ENCODE data around the gene PTPN21. TPM values are rescaled to one million over a fixed set of nuclear protein-coding genes. Genes with fewer than 3 reads are reported as not detected.

PTPN21 gene
- total and polyA plus RNA-seq, 2 donors (not counting 3 experiments of a cell fraction or from before 2014, with no cell fraction given), result 9.2 to 16.1 TPM

- intact Hi-C loops (cut with micrococcal nuclease), result loop anchor here (1.0 to 5.0 kb wide), 3 partner anchors 58 to 305 kb away; no protein-coding TSS in a partner anchor
Observed at GRCh38 chr14:88492272-88493089, 62.3 kb downstream of the PTPN21 start.

More at GRCh38 chr14:88492272-88493089, 62.3 kb downstream of the PTPN21 start:
- H3K4me1 ChIP-seq (ENCODE audit: control insufficient read depth, extremely low read depth, insufficient read depth, low read length), result no peaks in the 10 kb centered on the region
- no TSS peak for BruUV-seq (replicated peaks)
- H3K79me2 ChIP-seq (ENCODE audit: control insufficient read depth, insufficient read depth, low read length), result no peaks in the 10 kb centered on the region
- CTCF ChIA-PET, result interaction anchor here (0.6 to 4.5 kb wide), 13 partner anchors 10 to 546 kb away, joined by 3 to 30 read pairs (median 3); no protein-coding TSS in a partner anchor
- H3K27ac ChIP-seq (ENCODE audit: insufficient read depth, low read depth, low read length), result no peak overlapping the region
- no peak overlapping the region for H2AFZ ChIP-seq (ENCODE audit: low read depth, low read length)
- peaks cover 13 to 23% of the 10 kb centered on the region in 2 experiments for H3K36me3 ChIP-seq (ENCODE audit: control insufficient read depth in 2 of 2, extremely low read depth in 1 of 2, insufficient read depth in 2 of 2, low read length in 2 of 2)
- H4K20me1 ChIP-seq (replicated peaks; ENCODE audit: control insufficient read depth, extremely low read depth, insufficient read depth, low read length), result no peaks in the 10 kb centered on the region
- POLR2A ChIA-PET, result no interaction called here
- dilution Hi-C loops (cut with MboI; ENCODE audit: extremely low pct_ligation_motif_present, low sequenced_read_pairs), result no loop called here
- no peak overlapping the region for H3K4me3 ChIP-seq (replicated peaks in 1 of 3; ENCODE audit: insufficient read depth in 1 of 3, low read depth in 1 of 3, low read length in 3 of 3)
- peak; percentile 79 for FAIRE-seq
- no peaks in the 10 kb centered on the region for H3K9me1 ChIP-seq (replicated peaks; ENCODE audit: control insufficient read depth, extremely low read depth, insufficient read depth, low read length)
- H3K9me3 ChIP-seq (replicated peaks; ENCODE audit: control insufficient read depth, insufficient read depth, low read length), result no peaks in the 10 kb centered on the region
- no peak overlapping the region for H3K9ac ChIP-seq (replicated peaks; ENCODE audit: extremely low read depth, insufficient read depth, low read length)
- peak; percentile 72 for DNase-seq (ENCODE audit: low read depth, low spot score)
- H3K4me2 ChIP-seq (ENCODE audit: insufficient read depth, low read length), result no peak overlapping the region
- no peaks in the 10 kb centered on the region for H3K27me3 ChIP-seq (ENCODE audit: control insufficient read depth in 2 of 2, insufficient read depth in 2 of 2, low read length in 2 of 2)
- peak; percentile 72 to 79 for TF ChIP-seq CTCF (IDR thresholded peaks at IDR 0.05; ENCODE audit: extremely low read depth in 1 of 2, insufficient read depth in 1 of 2, low read depth in 1 of 2, low read length in 2 of 2)
- TF ChIP-seq MYC (IDR thresholded peaks at IDR 0.05; ENCODE audit: low read depth, low read length), result no peak
- no peak for TF ChIP-seq POLR2A (IDR thresholded peaks at IDR 0.05; ENCODE audit: low read depth, low read length)

Measured in endothelial cell of umbilical vein (primary cell).